ENCODE measurements around the gene MRTFB.

Gene MRTFB

GRCh38 chr16:14139872-14140271, 68.8 kb downstream of the MRTFB start:
- no peak for TF ChIP-seq CTCF (IDR thresholded peaks at IDR 0.05; ENCODE audit: control insufficient read depth, insufficient read depth, low read depth, low read length, missing control alignments)
- no peak for DNase-seq (ENCODE audit: low read depth)
- no peak overlapping the region for H3K4me3 ChIP-seq (ENCODE audit: control insufficient read depth, low read depth, low read length)

GRCh38 chr16:14140923-14141322, 69.8 kb downstream of the MRTFB start:
- no peak overlapping the region for H3K4me3 ChIP-seq (ENCODE audit: control insufficient read depth, low read depth, low read length)
- no peak for DNase-seq (ENCODE audit: low read depth)
- TF ChIP-seq CTCF (IDR thresholded peaks at IDR 0.05; ENCODE audit: control insufficient read depth, insufficient read depth, low read depth, low read length, missing control alignments) = no peak

DNA sequence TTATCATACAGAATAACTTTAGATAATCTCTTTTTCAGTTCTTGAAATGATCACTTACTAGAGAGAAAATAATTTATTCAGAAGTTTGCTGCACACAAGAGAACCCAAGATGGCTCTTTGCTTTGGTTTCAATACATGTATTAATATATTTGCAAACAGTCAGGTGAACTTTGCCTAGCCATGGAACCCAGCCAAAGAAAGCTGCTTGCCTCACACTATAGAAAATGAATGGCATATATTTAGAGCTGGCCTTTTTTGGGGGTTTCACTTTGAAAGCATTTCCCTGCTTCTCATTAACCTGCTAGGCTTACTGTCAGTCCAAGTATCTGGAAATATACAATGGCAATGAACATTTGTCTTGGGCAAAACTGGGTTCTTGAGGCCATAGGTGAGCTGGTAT, 75.3 kb downstream of the MRTFB start:
- no peak overlapping the region for H3K4me3 ChIP-seq (ENCODE audit: control insufficient read depth, low read depth, low read length)
- DNase-seq (ENCODE audit: low read depth) = no peak
- TF ChIP-seq CTCF (IDR thresholded peaks at IDR 0.05; ENCODE audit: control insufficient read depth, insufficient read depth, low read depth, low read length, missing control alignments) = no peak

- H3K4me3 ChIP-seq (ENCODE audit: control insufficient read depth, low read depth, low read length) = no peak overlapping the region
- TF ChIP-seq CTCF (IDR thresholded peaks at IDR 0.05; ENCODE audit: control insufficient read depth, insufficient read depth, low read depth, low read length, missing control alignments) = no peak
- DNase-seq (ENCODE audit: low read depth) = no peak
These were observed 76.9 kb downstream of the MRTFB start for GRCh38 chr16:14148016-14148415.

GRCh38 chr16:14148569-14148968, 77.5 kb downstream of the MRTFB start:
- DNase-seq (ENCODE audit: low read depth) = no peak
- no peak overlapping the region for H3K4me3 ChIP-seq (ENCODE audit: control insufficient read depth, low read depth, low read length)
- no peak for TF ChIP-seq CTCF (IDR thresholded peaks at IDR 0.05; ENCODE audit: control insufficient read depth, insufficient read depth, low read depth, low read length, missing control alignments)

GRCh38 chr16:14150796-14151195, 79.7 kb downstream of the MRTFB start:
- no peak for TF ChIP-seq CTCF (IDR thresholded peaks at IDR 0.05; ENCODE audit: control insufficient read depth, insufficient read depth, low read depth, low read length, missing control alignments)
- no peak overlapping the region for H3K4me3 ChIP-seq (ENCODE audit: control insufficient read depth, low read depth, low read length)
- DNase-seq (ENCODE audit: low read depth) = no peak
